ENCODE data around the gene FOSB. TPM values are rescaled to one million over a fixed set of nuclear protein-coding genes. Genes with fewer than 3 reads are reported as not detected.
A peak's percentile ranks its signal among the peaks of the same experiment; 100 is the strongest.

The FOSB gene
- total RNA-seq (2012; rRNA removed): 0.66 and 1.0 TPM in 2 replicates

DNA sequence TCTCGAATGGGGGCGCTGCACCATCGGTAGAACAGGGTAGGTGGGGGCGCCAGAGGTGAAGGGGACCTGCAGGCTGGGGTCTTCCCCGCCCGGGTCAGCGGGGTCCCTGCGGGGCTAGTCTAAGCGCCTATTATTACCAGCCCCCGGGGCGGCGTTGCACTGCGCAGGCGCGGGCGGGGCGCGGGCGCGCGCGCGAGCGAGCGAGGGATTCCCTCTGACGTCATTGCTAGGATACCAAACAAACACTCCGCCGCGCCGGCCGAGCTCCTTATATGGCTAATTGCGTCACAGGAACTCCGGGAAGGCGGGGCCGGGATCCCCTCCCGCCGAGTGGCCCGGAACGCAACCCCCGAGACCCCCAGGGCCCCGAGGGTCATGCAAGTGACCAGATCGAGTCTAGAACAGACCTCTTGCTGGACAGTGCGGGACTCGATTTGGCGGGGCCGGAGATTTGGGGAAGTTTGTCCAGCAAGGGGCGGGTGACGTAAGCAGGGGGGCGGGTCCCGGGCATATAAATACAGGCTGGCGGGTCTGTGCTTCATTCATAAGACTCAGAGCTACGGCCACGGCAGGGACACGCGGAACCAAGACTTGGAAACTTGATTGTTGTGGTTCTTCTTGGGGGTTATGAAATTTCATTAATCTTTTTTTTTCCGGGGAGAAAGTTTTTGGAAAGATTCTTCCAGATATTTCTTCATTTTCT, at the start of gene FOSB:
TSS of gene FOSB (plus strand) at position 541 of the 703 bp plus-strand sequence. CDS start 591 bp downstream, outside the sequence.
- peak within 1 kb of the TSS; percentile 90 for H3K4me3 ChIP-seq (ENCODE audit: low read length)
- peak within 1 kb of the TSS; percentile 90 for H3K9ac ChIP-seq (ENCODE audit: low read depth, low read length)
- H3K4me2 ChIP-seq (ENCODE audit: low read length): peak within 1 kb of the TSS; percentile 98
- H3K36me3 ChIP-seq (ENCODE audit: insufficient read depth, low read length): no peaks in the 10 kb centered on the region
- no peaks in the 10 kb centered on the region for H3K27me3 ChIP-seq (ENCODE audit: control insufficient read depth, insufficient read depth, low read length)
- H3K4me1 ChIP-seq (ENCODE audit: control insufficient read depth, insufficient read depth, low read length): peaks cover 19% of the 10 kb centered on the region
- H3K9me3 ChIP-seq (replicated peaks; ENCODE audit: low read length): no peaks in the 10 kb centered on the region

GRCh38 chr19:45418802-45419201, 49.0 kb upstream of the FOSB start:
- H3K9ac ChIP-seq (ENCODE audit: low read depth, low read length): no peak overlapping the region
- peaks cover 28% of the 10 kb centered on the region for H3K4me1 ChIP-seq (ENCODE audit: control insufficient read depth, insufficient read depth, low read length)
- peaks cover 55% of the 10 kb centered on the region for H3K36me3 ChIP-seq (ENCODE audit: insufficient read depth, low read length)
- H3K4me3 ChIP-seq (ENCODE audit: low read length): no peak overlapping the region
- H3K4me2 ChIP-seq (ENCODE audit: low read length): no peak overlapping the region
- no peaks in the 10 kb centered on the region for H3K9me3 ChIP-seq (replicated peaks; ENCODE audit: low read length)
- H3K27me3 ChIP-seq (ENCODE audit: control insufficient read depth, insufficient read depth, low read length): no peaks in the 10 kb centered on the region

GRCh38 chr19:45419396-45419795, 48.4 kb upstream of the FOSB start:
- Histone ChIP-seq H3K4me2 (ENCODE audit: low read length) (peak overlapping the region; percentile 35), H3K9me3 (replicated peaks; ENCODE audit: low read length) (no peaks in the 10 kb centered on the region), H3K9ac (ENCODE audit: low read depth, low read length) (no peak overlapping the region), H3K4me3 (ENCODE audit: low read length) (no peak overlapping the region), H3K36me3 (ENCODE audit: insufficient read depth, low read length) (peaks cover 49% of the 10 kb centered on the region), H3K27me3 (ENCODE audit: control insufficient read depth, insufficient read depth, low read length) (no peaks in the 10 kb centered on the region), H3K4me1 (ENCODE audit: control insufficient read depth, insufficient read depth, low read length) (peaks cover 33% of the 10 kb centered on the region)

DNA sequence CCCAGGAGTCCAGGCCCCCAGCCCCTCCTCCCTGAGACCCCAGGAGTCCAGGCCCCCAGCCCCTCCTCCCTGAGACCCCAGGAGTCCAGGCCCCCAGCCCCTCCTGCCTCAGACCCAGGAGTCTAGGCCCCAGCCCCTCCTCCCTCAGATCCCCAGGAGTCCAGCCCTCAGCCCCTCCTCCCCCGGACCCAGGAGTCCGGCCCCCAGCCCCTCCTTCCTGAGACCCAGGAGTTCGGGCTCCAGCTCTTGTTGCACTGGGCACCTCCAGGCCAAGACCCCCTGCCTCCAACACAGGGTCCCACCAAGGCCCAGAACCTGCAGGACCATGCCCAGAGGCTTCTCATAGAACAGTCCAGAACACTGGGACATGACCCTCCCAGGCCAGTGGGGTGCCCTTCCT, 47.9 kb upstream of the FOSB start:
- Histone ChIP-seq H3K27me3 (ENCODE audit: control insufficient read depth, insufficient read depth, low read length) (no peaks in the 10 kb centered on the region), H3K4me1 (ENCODE audit: control insufficient read depth, insufficient read depth, low read length) (peaks cover 37% of the 10 kb centered on the region), H3K36me3 (ENCODE audit: insufficient read depth, low read length) (peaks cover 44% of the 10 kb centered on the region), H3K4me3 (ENCODE audit: low read length) (no peak overlapping the region), H3K9ac (ENCODE audit: low read depth, low read length) (no peak overlapping the region), H3K9me3 (replicated peaks; ENCODE audit: low read length) (no peaks in the 10 kb centered on the region), H3K4me2 (ENCODE audit: low read length) (peak overlapping the region; percentile 48)

GRCh38 chr19:45420356-45420755, 47.4 kb upstream of the FOSB start:
- Histone ChIP-seq H3K9ac (ENCODE audit: low read depth, low read length) (no peak overlapping the region), H3K9me3 (replicated peaks; ENCODE audit: low read length) (no peaks in the 10 kb centered on the region), H3K27me3 (ENCODE audit: control insufficient read depth, insufficient read depth, low read length) (no peaks in the 10 kb centered on the region), H3K36me3 (ENCODE audit: insufficient read depth, low read length) (peaks cover 44% of the 10 kb centered on the region), H3K4me2 (ENCODE audit: low read length) (peak overlapping the region; percentile 48), H3K4me1 (ENCODE audit: control insufficient read depth, insufficient read depth, low read length) (peaks cover 42% of the 10 kb centered on the region), H3K4me3 (ENCODE audit: low read length) (no peak overlapping the region)

GRCh38 chr19:45420871-45421270, 46.9 kb upstream of the FOSB start:
- H3K9me3 ChIP-seq (replicated peaks; ENCODE audit: low read length): no peaks in the 10 kb centered on the region
- H3K4me3 ChIP-seq (ENCODE audit: low read length): no peak overlapping the region
- peaks cover 40% of the 10 kb centered on the region for H3K36me3 ChIP-seq (ENCODE audit: insufficient read depth, low read length)
- H3K9ac ChIP-seq (ENCODE audit: low read depth, low read length): no peak overlapping the region
- peaks cover 47% of the 10 kb centered on the region for H3K4me1 ChIP-seq (ENCODE audit: control insufficient read depth, insufficient read depth, low read length)
- H3K27me3 ChIP-seq (ENCODE audit: control insufficient read depth, insufficient read depth, low read length): no peaks in the 10 kb centered on the region
- peak overlapping the region; percentile 48 for H3K4me2 ChIP-seq (ENCODE audit: low read length)

DNA sequence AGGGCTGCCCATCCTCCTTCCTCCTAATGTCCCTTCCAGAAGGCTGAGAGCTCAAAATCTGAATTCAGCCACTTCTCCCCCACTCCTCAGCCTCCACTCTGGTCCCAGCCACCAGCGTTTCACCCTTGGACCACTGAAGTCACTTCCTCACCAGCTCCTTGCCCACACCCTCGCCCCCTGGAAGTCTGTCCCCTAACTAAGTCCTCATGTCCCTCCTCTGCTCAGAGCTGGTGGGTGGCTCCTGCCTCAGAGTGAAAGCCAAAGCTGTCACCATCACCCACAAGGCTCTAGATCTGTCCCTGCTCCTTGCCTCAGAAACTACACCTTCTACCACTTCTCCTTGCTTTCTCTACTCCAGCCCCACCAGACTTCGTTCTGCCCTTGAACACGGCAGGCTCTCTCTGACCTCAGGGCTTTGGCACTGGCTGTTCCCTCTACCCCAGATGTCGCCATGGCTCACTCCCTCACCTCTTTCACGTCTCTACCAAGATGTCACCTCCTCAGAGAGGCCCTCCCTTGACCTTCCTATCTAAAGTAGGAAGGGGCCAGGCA, 45.8 kb upstream of the FOSB start:
- Histone ChIP-seq H3K4me1 (ENCODE audit: control insufficient read depth, insufficient read depth, low read length) (peaks cover 40% of the 10 kb centered on the region), H3K4me3 (ENCODE audit: low read length) (peak overlapping the region; percentile 82), H3K4me2 (ENCODE audit: low read length) (peak overlapping the region; percentile 87), H3K9me3 (replicated peaks; ENCODE audit: low read length) (no peaks in the 10 kb centered on the region), H3K9ac (ENCODE audit: low read depth, low read length) (peak overlapping the region; percentile 48), H3K36me3 (ENCODE audit: insufficient read depth, low read length) (peaks cover 36% of the 10 kb centered on the region), H3K27me3 (ENCODE audit: control insufficient read depth, insufficient read depth, low read length) (no peaks in the 10 kb centered on the region)

DNA sequence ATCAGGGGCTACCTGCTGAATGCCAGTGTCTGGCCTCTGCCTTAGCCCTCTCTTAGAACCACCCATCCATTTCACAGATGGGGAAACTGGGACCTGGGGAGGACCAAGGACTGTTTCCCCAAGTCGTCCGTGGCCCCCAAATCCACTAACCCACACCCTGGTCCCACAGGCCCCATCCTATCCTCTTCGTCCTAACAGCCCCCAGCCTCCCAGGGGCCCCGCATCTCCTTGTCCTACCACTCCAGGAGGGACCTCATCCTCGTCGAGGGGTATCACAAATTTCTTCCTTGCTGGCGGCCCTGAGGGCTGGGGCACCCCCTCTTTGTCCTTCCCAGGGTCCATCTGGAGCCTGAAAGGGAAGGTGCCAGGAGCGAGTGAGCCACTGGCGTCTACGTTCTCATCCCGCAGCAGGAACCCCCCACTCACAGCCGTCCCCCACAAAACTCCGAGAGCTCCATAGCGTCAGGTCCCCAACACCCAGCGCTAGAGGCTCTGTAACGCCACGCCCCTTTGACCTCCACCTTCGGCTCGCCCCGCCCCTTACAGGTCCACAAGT, 44.7 kb upstream of the FOSB start:
- no peaks in the 10 kb centered on the region for H3K9me3 ChIP-seq (replicated peaks; ENCODE audit: low read length)
- peaks cover 44% of the 10 kb centered on the region for H3K4me1 ChIP-seq (ENCODE audit: control insufficient read depth, insufficient read depth, low read length)
- no peaks in the 10 kb centered on the region for H3K27me3 ChIP-seq (ENCODE audit: control insufficient read depth, insufficient read depth, low read length)
- H3K36me3 ChIP-seq (ENCODE audit: insufficient read depth, low read length): peaks cover 31% of the 10 kb centered on the region
- peak overlapping the region; percentile 82 for H3K4me3 ChIP-seq (ENCODE audit: low read length)
- H3K9ac ChIP-seq (ENCODE audit: low read depth, low read length): peak overlapping the region; percentile 90
- H3K4me2 ChIP-seq (ENCODE audit: low read length): peak overlapping the region; percentile 87

GRCh38 chr19:45423589-45424190, 44.1 kb upstream of the FOSB start, which contains the start of gene ERCC1:
Gene ERCC1, minus strand, starts transcription at chr19:45423917. Its CDS starts 543 bp downstream, at chr19:45423374.
- H3K4me1 ChIP-seq (ENCODE audit: control insufficient read depth, insufficient read depth, low read length): peaks cover 49% of the 10 kb centered on the region
- H3K9ac ChIP-seq (ENCODE audit: low read depth, low read length): peak within 1 kb of the TSS; percentile 90
- H3K9me3 ChIP-seq (replicated peaks; ENCODE audit: low read length): no peaks in the 10 kb centered on the region

DNA sequence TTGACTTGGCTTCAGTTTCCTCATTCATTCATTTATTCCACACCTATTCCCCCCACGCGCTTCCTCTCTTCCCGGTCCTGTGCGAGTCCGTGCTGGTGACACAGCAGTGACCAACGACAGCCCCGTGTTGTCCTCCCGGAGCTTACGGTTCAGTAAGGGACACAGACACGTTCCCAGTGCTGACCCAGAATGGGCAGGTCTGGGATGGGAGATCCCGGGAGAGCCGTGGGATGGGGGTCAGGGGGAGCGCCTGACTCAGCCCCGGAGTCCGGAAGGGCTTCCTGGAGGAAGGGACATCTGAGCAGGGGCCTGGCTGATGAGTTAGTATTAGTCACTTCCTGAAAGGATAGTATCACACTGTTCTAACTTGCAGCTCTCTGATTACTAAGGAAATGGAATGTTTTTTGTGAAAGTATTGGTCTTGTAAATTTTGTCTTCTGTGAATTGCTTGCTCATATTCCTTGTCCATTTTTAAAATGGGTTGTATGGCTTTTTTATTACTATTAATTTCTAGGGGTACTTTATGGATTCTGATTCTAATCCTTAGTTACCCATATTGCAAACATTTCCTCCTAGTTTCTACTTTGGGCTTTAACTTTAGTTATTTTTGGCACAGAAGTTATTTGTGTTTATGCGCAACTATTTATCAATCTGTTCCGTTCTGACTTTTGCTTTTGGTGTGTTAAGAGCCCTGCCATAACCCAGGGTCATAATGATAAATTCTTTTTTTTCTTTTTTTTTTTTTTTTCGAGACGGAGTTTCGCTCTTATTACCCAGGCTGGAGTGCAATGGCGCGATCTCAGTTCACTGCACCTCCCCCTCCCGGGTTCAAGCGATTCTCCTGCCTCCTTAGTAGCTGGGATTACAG, 43.4 kb upstream of the FOSB start:
- Histone ChIP-seq H3K9me3 (replicated peaks; ENCODE audit: low read length) (no peaks in the 10 kb centered on the region), H3K4me1 (ENCODE audit: control insufficient read depth, insufficient read depth, low read length) (peaks cover 54% of the 10 kb centered on the region), H3K27me3 (ENCODE audit: control insufficient read depth, insufficient read depth, low read length) (no peaks in the 10 kb centered on the region), H3K9ac (ENCODE audit: low read depth, low read length) (peak overlapping the region; percentile 90), H3K4me3 (ENCODE audit: low read length) (peak overlapping the region; percentile 82), H3K4me2 (ENCODE audit: low read length) (peak overlapping the region; percentile 87), H3K36me3 (ENCODE audit: insufficient read depth, low read length) (peaks cover 20% of the 10 kb centered on the region)

More at GRCh38 chr19:45423589-45424190, 44.1 kb upstream of the FOSB start, which contains the start of gene ERCC1:
- Histone ChIP-seq H3K27me3 (ENCODE audit: control insufficient read depth, insufficient read depth, low read length) (no peaks in the 10 kb centered on the region), H3K4me2 (ENCODE audit: low read length) (peak within 1 kb of the TSS; percentile 87), H3K36me3 (ENCODE audit: insufficient read depth, low read length) (peaks cover 27% of the 10 kb centered on the region), H3K4me3 (ENCODE audit: low read length) (peak within 1 kb of the TSS; percentile 82)
